Breast epithelium (tissue), 3 donors: Measurements from ENCODE around the gene ZP2.

Experiments
- CTCF ChIP-seq, 3 donors: fragments of 450-650 bp; IDR thresholded peaks; one replicate each; pipeline ENCODE4 v1.5.1; 2016 to 2017; ENCODE audit warnings: antibody characterized with exemption in 3 of 3, mild to moderate bottlenecking in 3 of 3, moderate library complexity in 3 of 3
- POLR2A ChIP-seq: fragments of 450-650 bp; IDR thresholded peaks from one replicate; pipeline ENCODE4 v1.6.1; 2016; ENCODE audit warnings: antibody characterized with exemption, mild to moderate bottlenecking, moderate library complexity
- POLR2AphosphoS5 ChIP-seq, 3 donors: sonication (generic); formaldehyde crosslinking; IDR thresholded peaks; one replicate each; pipeline ENCODE4 v1.6.1; 2017; ENCODE audit warnings: antibody characterized with exemption in 3 of 3

- no peak for TF ChIP-seq CTCF (IDR thresholded peaks at IDR 0.05)
- TF ChIP-seq POLR2A, result no peak
- no peak for TF ChIP-seq POLR2AphosphoS5 (IDR thresholded peaks at IDR 0.05)
Observed at GRCh38 chr16:21189311-21189710, 22.1 kb downstream of the ZP2 start.
